G401 (cell line): ENCODE measurements around the gene CYREN. TPM values are rescaled to one million over a fixed set of nuclear protein-coding genes. Genes with fewer than 3 reads are reported as not detected.
"Not testable (repeated sequence)": the region's sequence is repeated elsewhere in the genome, so short reads cannot be mapped to it uniquely, and the experiment has no call there.

ENCODE experiments used
- DNase-seq: peaks from one replicate; pipeline ENCODE4 v3.0.0-alpha.2; 2015; ENCODE audit warnings: low spot score
- in situ Hi-C: cut with HindIII; loops from 2 replicates; pipeline ENCODE4 v1.10.0; 2016; ENCODE audit warnings: low sequenced_read_pairs, mixed read lengths
- total RNA-seq: library from RNA; depleted of rRNA; stranded (reverse); fragments of >200 nt; shearing (Covaris generic); gene quantifications from 2 replicates; pipeline ENCODE4 v1.2.3, GENCODE V29; 2014; rRNA removed

Gene CYREN
- total RNA-seq, 1 experiment from 2014 or later: 72.8 TPM

- DNase-seq: no peak
- in situ Hi-C loops: no loop called here
Observed at GRCh38 chr7:135143885-135144668, 26.4 kb downstream of the CYREN start.

- in situ Hi-C loops: no loop called here
- no peak for DNase-seq
Observed at GRCh38 chr7:135129579-135129978, 40.9 kb downstream of the CYREN start.

- in situ Hi-C loops: no loop called here
- no peak for DNase-seq
Observed at GRCh38 chr7:135128931-135129330, 41.6 kb downstream of the CYREN start.

GRCh38 chr7:135124631-135125030, 45.9 kb downstream of the CYREN start:
- in situ Hi-C loops, DNase-seq: not testable (repeated sequence)

- in situ Hi-C loops: no loop called here
- no peak for DNase-seq
Observed at GRCh38 chr7:135121868-135122267, 48.6 kb downstream of the CYREN start.

GRCh38 chr7:135117096-135117495, 53.4 kb downstream of the CYREN start:
- in situ Hi-C loops: no loop called here
- DNase-seq: no peak

Other genes with a start within 250 kb of the CYREN start
- gene AGBL3, start 184.2 kb downstream of the CYREN start, total RNA-seq: 0.25 and 0.27 TPM in 2 replicates
- not detected in 2 replicates for gene TMEM140, start 22.6 kb downstream of the CYREN start, total RNA-seq
- 9.9 and 16.9 TPM in 2 replicates for gene WDR91, start 40.8 kb upstream of the CYREN start, total RNA-seq
- not detected in 2 replicates for gene STRA8, start 63.1 kb upstream of the CYREN start, total RNA-seq